ENCODE data around the gene MXRA7. TPM values are rescaled to one million over a fixed set of nuclear protein-coding genes. Genes with fewer than 3 reads are reported as not detected.

MXRA7 gene
- total RNA-seq, 8 experiments from 2014 or later: 19.7 to 214 (median 106) TPM

GRCh38 chr17:76685366-76685765 is 25.4 kb downstream of the MXRA7 start:
- 100% methylated on average over 1 of the region's 12 CpGs; no CpG with 5 or more reads in 9 of the 10 experiments for WGBS, 10 experiments
- Histone ChIP-seq H3K4me1 (replicated peaks in 1 of 2) (peaks cover 33 to 46% of the 10 kb centered on the region in 2 donors), H3K27ac (no peak overlapping the region), H3K4me3 (no peak overlapping the region)
- in situ Hi-C loops (cut with MboI; ENCODE audit: low pct_unique_long_range_greater_than_20kb in 2 of 9, low sequenced_read_pairs in 9 of 9, unreplicated experiment in 9 of 9): no loop called here
- ATAC-seq (replicated peaks in 6 of 8): no peak

- in situ Hi-C loops (cut with MboI; ENCODE audit: low pct_unique_long_range_greater_than_20kb in 2 of 9, low sequenced_read_pairs in 9 of 9, unreplicated experiment in 9 of 9): no loop called here
- no peak overlapping the region for H3K27ac ChIP-seq
- no peak overlapping the region for H3K4me3 ChIP-seq
- H3K4me1 ChIP-seq (replicated peaks in 1 of 2): peaks cover 33 to 46% of the 10 kb centered on the region in 2 donors
- 60 to 100% (median 86%) methylated on average over 1 of the region's 7 CpGs; no CpG with 5 or more reads in 7 of the 10 experiments for WGBS, 10 experiments
- no peak for ATAC-seq (replicated peaks in 6 of 8)
Observed at GRCh38 chr17:76684756-76685155, 26.0 kb downstream of the MXRA7 start.

- Histone ChIP-seq H3K4me3 (no peak overlapping the region), H3K27ac (no peak overlapping the region), H3K4me1 (replicated peaks in 1 of 2) (peaks cover 33 to 46% of the 10 kb centered on the region in 2 donors)
- ATAC-seq (replicated peaks in 6 of 8): no peak
- in situ Hi-C loops (cut with MboI; ENCODE audit: low pct_unique_long_range_greater_than_20kb in 2 of 9, low sequenced_read_pairs in 9 of 9, unreplicated experiment in 9 of 9): no loop called here
- 77 to 84% (median 83%) methylated on average over 1 to 7 of the region's 25 CpGs; no CpG with 5 or more reads in 7 of the 10 experiments for WGBS, 10 experiments
Observed at GRCh38 chr17:76683921-76684745, 26.6 kb downstream of the MXRA7 start.

- WGBS, 10 experiments: 0 to 100% (median 60%) methylated on average over 1 to 10 of the region's 18 CpGs; no CpG with 5 or more reads in 3 of the 10 experiments
- H3K4me3 ChIP-seq: no peak overlapping the region
- peak overlapping the region in 1 of 2 donors; percentile 22 for H3K27ac ChIP-seq
- in situ Hi-C loops (cut with MboI; ENCODE audit: low pct_unique_long_range_greater_than_20kb in 2 of 9, low sequenced_read_pairs in 9 of 9, unreplicated experiment in 9 of 9): no loop called here
- peaks cover 33 to 46% of the 10 kb centered on the region in 2 donors for H3K4me1 ChIP-seq (replicated peaks in 1 of 2)
- peak in 5 of 8 experiments; percentile 3 to 61 (median 39) for ATAC-seq (replicated peaks in 6 of 8)
Observed at GRCh38 chr17:76683011-76683755, 27.6 kb downstream of the MXRA7 start.

- Histone ChIP-seq H3K4me3 (no peak overlapping the region), H3K27ac (no peak overlapping the region), H3K4me1 (replicated peaks in 1 of 2) (peaks cover 33 to 42% of the 10 kb centered on the region in 2 donors)
- peak in 2 of 8 experiments; percentile 47 to 78 for ATAC-seq (replicated peaks in 6 of 8)
- in situ Hi-C loops (cut with MboI; ENCODE audit: low pct_unique_long_range_greater_than_20kb in 2 of 9, low sequenced_read_pairs in 9 of 9, unreplicated experiment in 9 of 9): no loop called here
- WGBS, 10 experiments: 0 to 94% (median 82%) methylated on average over 1 to 7 of the region's 12 CpGs; no CpG with 5 or more reads in 3 of the 10 experiments
Observed at GRCh38 chr17:76682296-76682695, 28.5 kb downstream of the MXRA7 start.

- Histone ChIP-seq H3K4me1 (replicated peaks in 1 of 2) (peaks cover 26 to 34% of the 10 kb centered on the region in 2 donors), H3K4me3 (no peak overlapping the region), H3K27ac (no peak overlapping the region)
- 26 to 100% (median 55%) methylated on average over 1 to 8 of the region's 16 CpGs; no CpG with 5 or more reads in 3 of the 10 experiments for WGBS, 10 experiments
- in situ Hi-C loops (cut with MboI; ENCODE audit: low pct_unique_long_range_greater_than_20kb in 2 of 9, low sequenced_read_pairs in 9 of 9, unreplicated experiment in 9 of 9): no loop called here
- ATAC-seq (replicated peaks in 6 of 8): peak; percentile 66 to 96 (median 85)
Observed at GRCh38 chr17:76681222-76682137, 29.3 kb downstream of the MXRA7 start.

- H3K4me3 ChIP-seq: no peak overlapping the region
- peaks cover 22 to 28% of the 10 kb centered on the region in 2 donors for H3K4me1 ChIP-seq (replicated peaks in 1 of 2)
- in situ Hi-C loops (cut with MboI; ENCODE audit: low pct_unique_long_range_greater_than_20kb in 2 of 9, low sequenced_read_pairs in 9 of 9, unreplicated experiment in 9 of 9): no loop called here
- no peak overlapping the region for H3K27ac ChIP-seq
- 0 to 100% (median 87%) methylated on average over 1 of the region's 1 CpG; no CpG with 5 or more reads in 4 of the 10 experiments for WGBS, 10 experiments
- ATAC-seq (replicated peaks in 6 of 8): no peak
Observed at GRCh38 chr17:76679239-76679638, 31.5 kb downstream of the MXRA7 start.

GRCh38 chr17:76678330-76678729 is 32.4 kb downstream of the MXRA7 start:
- no peak for ATAC-seq (replicated peaks in 6 of 8)
- Histone ChIP-seq H3K4me1 (replicated peaks in 1 of 2) (peaks cover 17 to 21% of the 10 kb centered on the region in 2 donors), H3K4me3 (no peak overlapping the region), H3K27ac (no peak overlapping the region)
- 30 to 90% (median 72%) methylated on average over 1 to 6 of the region's 12 CpGs; no CpG with 5 or more reads in 4 of the 10 experiments for WGBS, 10 experiments
- in situ Hi-C loops (cut with MboI; ENCODE audit: low pct_unique_long_range_greater_than_20kb in 2 of 9, low sequenced_read_pairs in 9 of 9, unreplicated experiment in 9 of 9): no loop called here

- H3K27ac ChIP-seq: no peak overlapping the region
- H3K4me1 ChIP-seq (replicated peaks in 1 of 2): peaks cover 12 to 14% of the 10 kb centered on the region in 2 donors
- WGBS, 10 experiments: 62 to 100% (median 90%) methylated on average over 2 to 12 of the region's 16 CpGs; no CpG with 5 or more reads in 3 of the 10 experiments
- no peak overlapping the region for H3K4me3 ChIP-seq
- in situ Hi-C loops (cut with MboI; ENCODE audit: low pct_unique_long_range_greater_than_20kb in 2 of 9, low sequenced_read_pairs in 9 of 9, unreplicated experiment in 9 of 9): no loop called here
- no peak for ATAC-seq (replicated peaks in 6 of 8)
Observed at GRCh38 chr17:76677406-76677805, 33.4 kb downstream of the MXRA7 start.

- no peak for ATAC-seq (replicated peaks in 6 of 8)
- in situ Hi-C loops (cut with MboI; ENCODE audit: low pct_unique_long_range_greater_than_20kb in 2 of 9, low sequenced_read_pairs in 9 of 9, unreplicated experiment in 9 of 9): no loop called here
- 75 to 100% (median 92%) methylated on average over 1 to 5 of the region's 6 CpGs; no CpG with 5 or more reads in 1 of the 10 experiments for WGBS, 10 experiments
Observed at GRCh38 chr17:76676629-76677028, 34.1 kb downstream of the MXRA7 start.

GRCh38 chr17:76675648-76676047 is 35.1 kb downstream of the MXRA7 start:
- no peak for ATAC-seq (replicated peaks in 6 of 8)
- 60 to 100% (median 88%) methylated on average over 1 to 6 of the region's 6 CpGs; no CpG with 5 or more reads in 2 of the 10 experiments for WGBS, 10 experiments
- in situ Hi-C loops (cut with MboI; ENCODE audit: low pct_unique_long_range_greater_than_20kb in 2 of 9, low sequenced_read_pairs in 9 of 9, unreplicated experiment in 9 of 9): no loop called here
- Histone ChIP-seq H3K4me1 (replicated peaks in 1 of 2) (peaks cover 4 to 12% of the 10 kb centered on the region in 2 donors), H3K27ac (no peak overlapping the region), H3K4me3 (no peak overlapping the region)

More at GRCh38 chr17:76676629-76677028, 34.1 kb downstream of the MXRA7 start:
- Histone ChIP-seq H3K4me1 (replicated peaks in 1 of 2) (peaks cover 6 to 8% of the 10 kb centered on the region in 2 donors), H3K27ac (no peak overlapping the region), H3K4me3 (no peak overlapping the region)

GRCh38 chr17:76674600-76674999 is 36.2 kb downstream of the MXRA7 start:
- H3K4me3 ChIP-seq: no peak overlapping the region
- peaks cover 4 to 13% of the 10 kb centered on the region in 2 donors for H3K4me1 ChIP-seq (replicated peaks in 1 of 2)
- in situ Hi-C loops (cut with MboI; ENCODE audit: low pct_unique_long_range_greater_than_20kb in 2 of 9, low sequenced_read_pairs in 9 of 9, unreplicated experiment in 9 of 9): no loop called here
- no peak overlapping the region for H3K27ac ChIP-seq
- 81 to 100% (median 94%) methylated on average over 2 to 5 of the region's 5 CpGs; no CpG with 5 or more reads in 3 of the 10 experiments for WGBS, 10 experiments
- no peak for ATAC-seq (replicated peaks in 6 of 8)

Measured in motor neuron (in vitro differentiated cells).